Parathyroid adenoma (tissue), 2 donors: ENCODE results near the gene KPNA4.

ENCODE experiments used
- H2AFZ ChIP-seq: fragments of 300-600 bp; sonication (generic); one replicate; pipeline ENCODE4 v1.7.0; 2017; ENCODE audit warnings: antibody characterized with exemption, mild to moderate bottlenecking
- H3K27ac ChIP-seq: fragments of 300-600 bp; sonication (generic); one replicate; pipeline ENCODE4 v1.7.0; 2017
- H3K27me3 ChIP-seq: fragments of 300-600 bp; sonication (generic); one replicate; pipeline ENCODE4 v1.7.0; 2017; ENCODE audit warnings: low read length; ENCODE audit not compliant: control insufficient read depth, insufficient read depth
- H3K36me3 ChIP-seq: fragments of 300-600 bp; sonication (generic); one replicate; pipeline ENCODE4 v1.7.0; 2017; ENCODE audit warnings: low read length; ENCODE audit not compliant: control insufficient read depth, insufficient read depth
- H3K4me1 ChIP-seq: fragments of 300-600 bp; sonication (generic); one replicate; pipeline ENCODE4 v1.7.0; 2017; ENCODE audit warnings: control low read depth
- H3K4me2 ChIP-seq: fragments of 300-600 bp; sonication (generic); one replicate; pipeline ENCODE4 v1.7.0; 2017; ENCODE audit warnings: low read length
- H3K4me3 ChIP-seq: fragments of 300-600 bp; sonication (generic); one replicate; pipeline ENCODE4 v1.7.0; 2017; ENCODE audit warnings: low read depth, low read length
- H3K79me2 ChIP-seq: fragments of 300-600 bp; sonication (generic); one replicate; pipeline ENCODE4 v1.7.0; 2017; ENCODE audit warnings: control low read depth
- H3K9ac ChIP-seq: fragments of 300-600 bp; sonication (generic); one replicate; pipeline ENCODE4 v1.7.0; 2017; ENCODE audit warnings: mild to moderate bottlenecking
- H3K9me3 ChIP-seq: fragments of 300-600 bp; sonication (generic); one replicate; pipeline ENCODE4 v1.7.0; 2017; ENCODE audit warnings: low read length; ENCODE audit not compliant: control insufficient read depth
- CTCF ChIP-seq: fragments of 300-600 bp; sonication (generic); IDR thresholded peaks from one replicate; pipeline ENCODE4 v1.7.0; 2017; ENCODE audit warnings: antibody characterized with exemption, mild to moderate bottlenecking
- donor health status: primary hyperparathyroidism.

The KPNA4 gene

GRCh38 chr3:160498202-160498601 lies 67.2 kb downstream of the KPNA4 start:
- Histone ChIP-seq H3K27ac (no peak overlapping the region), H3K4me2 (no peak overlapping the region), H3K9ac (no peak overlapping the region), H3K27me3 (no peaks in the 10 kb centered on the region), H3K4me3 (no peak overlapping the region), H3K4me1 (no peaks in the 10 kb centered on the region), H3K36me3 (no peaks in the 10 kb centered on the region), H3K79me2 (no peaks in the 10 kb centered on the region), H3K9me3 (no peaks in the 10 kb centered on the region), H2AFZ (no peak overlapping the region)
- TF ChIP-seq CTCF = no peak

- H3K9me3 ChIP-seq = no peaks in the 10 kb centered on the region
- no peak for TF ChIP-seq CTCF
- no peak overlapping the region for H2AFZ ChIP-seq
- no peaks in the 10 kb centered on the region for H3K27me3 ChIP-seq
- no peak overlapping the region for H3K4me3 ChIP-seq
- H3K36me3 ChIP-seq = no peaks in the 10 kb centered on the region
- H3K4me1 ChIP-seq = no peaks in the 10 kb centered on the region
- no peak overlapping the region for H3K4me2 ChIP-seq
- no peak overlapping the region for H3K27ac ChIP-seq
- H3K9ac ChIP-seq = no peak overlapping the region
- no peaks in the 10 kb centered on the region for H3K79me2 ChIP-seq
Measured at GRCh38 chr3:160490166-160490565, 75.2 kb downstream of the KPNA4 start.

- H3K9me3 ChIP-seq = no peaks in the 10 kb centered on the region
- no peak overlapping the region for H3K27ac ChIP-seq
- no peak overlapping the region for H3K9ac ChIP-seq
- no peak overlapping the region for H3K4me3 ChIP-seq
- H3K4me1 ChIP-seq = no peaks in the 10 kb centered on the region
- peak; percentile 70 for TF ChIP-seq CTCF
- no peaks in the 10 kb centered on the region for H3K36me3 ChIP-seq
- H3K4me2 ChIP-seq = no peak overlapping the region
- no peak overlapping the region for H2AFZ ChIP-seq
- no peaks in the 10 kb centered on the region for H3K27me3 ChIP-seq
- H3K79me2 ChIP-seq = no peaks in the 10 kb centered on the region
Measured at GRCh38 chr3:160486459-160486869, 78.9 kb downstream of the KPNA4 start.

GRCh38 chr3:160482796-160483195 lies 82.6 kb downstream of the KPNA4 start:
- no peak overlapping the region for H3K4me3 ChIP-seq
- H3K27me3 ChIP-seq = no peaks in the 10 kb centered on the region
- H3K9ac ChIP-seq = no peak overlapping the region
- no peak overlapping the region for H3K4me2 ChIP-seq
- no peak for TF ChIP-seq CTCF
- no peaks in the 10 kb centered on the region for H3K4me1 ChIP-seq
- H3K27ac ChIP-seq = no peak overlapping the region
- no peak overlapping the region for H2AFZ ChIP-seq
- H3K9me3 ChIP-seq = no peaks in the 10 kb centered on the region
- no peaks in the 10 kb centered on the region for H3K36me3 ChIP-seq
- no peaks in the 10 kb centered on the region for H3K79me2 ChIP-seq

GRCh38 chr3:160481856-160482255 lies 83.5 kb downstream of the KPNA4 start:
- H3K4me3 ChIP-seq = no peak overlapping the region
- no peak overlapping the region for H3K4me2 ChIP-seq
- no peaks in the 10 kb centered on the region for H3K4me1 ChIP-seq
- no peak overlapping the region for H2AFZ ChIP-seq
- no peak for TF ChIP-seq CTCF
- H3K9me3 ChIP-seq = no peaks in the 10 kb centered on the region
- no peak overlapping the region for H3K27ac ChIP-seq
- H3K9ac ChIP-seq = no peak overlapping the region
- no peaks in the 10 kb centered on the region for H3K79me2 ChIP-seq
- no peaks in the 10 kb centered on the region for H3K36me3 ChIP-seq
- no peaks in the 10 kb centered on the region for H3K27me3 ChIP-seq
